Ovary (tissue), 9 donors: ENCODE measurements around the gene GPR158. TPM values are rescaled to one million over a fixed set of nuclear protein-coding genes. Genes with fewer than 3 reads are reported as not detected.

Experiments
- DNase-seq, 5 donors: peaks; one replicate each; pipeline ENCODE4 v3.0.0-alpha.2; 2019 to 2020
- H3K27ac ChIP-seq, 2 donors: fragments of 200-600 bp; one replicate each; pipeline versions ENCODE4 v1.5.1 to v1.8.0; 2019 to 2022
- H3K27me3 ChIP-seq: fragments of 200-600 bp; one replicate; pipeline ENCODE4 v1.8.0; 2022
- H3K36me3 ChIP-seq: fragments of 200-600 bp; sonication (generic); one replicate; pipeline ENCODE4 v1.5.1; 2019
- H3K4me1 ChIP-seq: one replicate; pipeline ENCODE4 v1.8.1; 2013; ENCODE audit warnings: mild to moderate bottlenecking, moderate library complexity; ENCODE audit not compliant: insufficient read depth
- H3K4me3 ChIP-seq: fragments of 200-600 bp; sonication (generic); one replicate; pipeline ENCODE4 v1.5.1; 2017
- H3K9me3 ChIP-seq, 2 donors: fragments of 200-600 bp in 1 of 2; sonication (generic) in 1 of 2; one replicate each; pipeline versions ENCODE4 v1.5.1 to v1.8.1; 2013 to 2019; ENCODE audit warnings: mild to moderate bottlenecking in 1 of 2, moderate library complexity in 1 of 2
- CTCF ChIP-seq, 3 donors: fragments of 450-650 bp in 2 of 3; fragments of 200-600 bp in 1 of 3; IDR thresholded peaks; one replicate each; pipeline versions ENCODE4 v1.5.1 to v1.8.0; 2016 to 2022; ENCODE audit warnings: antibody characterized with exemption in 3 of 3, mild to moderate bottlenecking in 1 of 3
- EP300 ChIP-seq: sonication (generic); formaldehyde crosslinking; IDR thresholded peaks from one replicate; pipeline ENCODE4 v1.6.1; 2017; ENCODE audit warnings: antibody characterized with exemption
- POLR2A ChIP-seq: fragments of 450-650 bp; IDR thresholded peaks from one replicate; pipeline ENCODE4 v1.6.1; 2017; ENCODE audit warnings: antibody characterized with exemption, mild to moderate bottlenecking, moderate library complexity
- WGBS, 3 donors: extraction: QIAGEN DNeasy Blood & Tissue Kit in 1 of 3; methylation state at CpG; one replicate each; pipeline versions ENCODE4 v1.1.5 to v1.1.7; 2013 to 2017; 5-methylcytosine and 5-hydroxymethylcytosine counted together
- intact Hi-C, 4 donors: fragments of 100-400 bp; cut with DNase I; formaldehyde crosslinking; loops; one replicate each; pipeline versions ENCODE4 v1.11.0 to v1.15.1; 2022 to 2023
- polyA plus RNA-seq, 2 donors: library from polyadenylated mRNA; stranded (reverse); fragments of 200-250 nt in 1 of 2; fragments of 350-450 nt in 1 of 2; fragmentation: Illumina TruSeq in 1 of 2; extraction: RNeasy Lipid Tissue Mini Kit (QIAGEN cat#74804) in 1 of 2; gene quantifications; one replicate each; pipeline ENCODE4 v1.2.3, GENCODE V29; 2013 to 2014
- total RNA-seq, 7 donors: library from RNA; depleted of rRNA in 2 of 7; stranded (reverse); fragments of >200 nt in 2 of 7; fragmentation: NEBNext Ultra II Directional in 3 of 7; extraction: Animal tissue kit (Norgen Biotek cat#: 25700) in 3 of 7; gene quantifications; one replicate each; pipeline versions ENCODE4 v1.1.0 to v1.2.4, GENCODE V29; 2016 to 2023
- donor health status: DM: no; HTN: no; CAD: no; lungs with moderate emphysema.
- donor health status: DM: no; HTN: no; CAD: no.
- donor health status: Bipolar disorder and iron deficiency.
- donor health status: DM: yes; HTN: yes; CAD: no.
- donor health status: DM: no; HTN: no; CAD: no.
- donor health status: DM: yes; HTN: yes; CAD: no.

GPR158 gene
- total and polyA plus RNA-seq, 9 donors, result 0.10 to 0.47 (median 0.17) TPM; not detected in 1

GRCh38 chr10:25616903-25617592, 442.2 kb downstream of the GPR158 start:
- Histone ChIP-seq H3K4me1 (no peaks in the 10 kb centered on the region), H3K27me3 (no peaks in the 10 kb centered on the region), H3K9me3 (no peaks in the 10 kb centered on the region), H3K4me3 (no peak overlapping the region), H3K36me3 (no peaks in the 10 kb centered on the region), H3K27ac (no peak overlapping the region)
- WGBS, 3 donors, result 79 to 83% (median 82%) methylated on average over 1 of the region's 1 CpG
- intact Hi-C loops, result no loop called here
- DNase-seq, result no peak
- TF ChIP-seq POLR2A (no peak), EP300 (no peak), CTCF (IDR thresholded peaks at IDR 0.05) (no peak)

- H3K9me3 ChIP-seq, result no peaks in the 10 kb centered on the region
- TF ChIP-seq EP300, result no peak
- no peak for TF ChIP-seq CTCF (IDR thresholded peaks at IDR 0.05)
- TF ChIP-seq POLR2A, result no peak
- 78 to 87% (median 84%) methylated on average over 3 of the region's 3 CpGs for WGBS, 3 donors
- no peak overlapping the region for H3K27ac ChIP-seq
- no peak overlapping the region for H3K4me3 ChIP-seq
- DNase-seq, result no peak
- no peaks in the 10 kb centered on the region for H3K27me3 ChIP-seq
- intact Hi-C loops, result no loop called here
- no peaks in the 10 kb centered on the region for H3K36me3 ChIP-seq
- no peaks in the 10 kb centered on the region for H3K4me1 ChIP-seq
Observed at GRCh38 chr10:25627606-25628005, 452.8 kb downstream of the GPR158 start.

GRCh38 chr10:25629333-25629732, 454.5 kb downstream of the GPR158 start:
- H3K9me3 ChIP-seq, result no peaks in the 10 kb centered on the region
- no peaks in the 10 kb centered on the region for H3K4me1 ChIP-seq
- no peaks in the 10 kb centered on the region for H3K27me3 ChIP-seq
- no peak overlapping the region for H3K4me3 ChIP-seq
- intact Hi-C loops, result no loop called here
- TF ChIP-seq CTCF (IDR thresholded peaks at IDR 0.05), result no peak
- H3K27ac ChIP-seq, result no peak overlapping the region
- no peaks in the 10 kb centered on the region for H3K36me3 ChIP-seq
- DNase-seq, result no peak

- intact Hi-C loops, result no loop called here
- no peak for DNase-seq
- H3K36me3 ChIP-seq, result no peaks in the 10 kb centered on the region
- H3K4me3 ChIP-seq, result no peak overlapping the region
- 71 to 84% (median 75%) methylated on average over 4 of the region's 4 CpGs for WGBS, 3 donors
- no peaks in the 10 kb centered on the region for H3K4me1 ChIP-seq
- no peaks in the 10 kb centered on the region for H3K9me3 ChIP-seq
- H3K27ac ChIP-seq, result no peak overlapping the region
- TF ChIP-seq POLR2A (no peak), CTCF (IDR thresholded peaks at IDR 0.05) (no peak), EP300 (no peak)
- no peaks in the 10 kb centered on the region for H3K27me3 ChIP-seq
Observed at GRCh38 chr10:25631471-25631870, 456.7 kb downstream of the GPR158 start.
